Retina (tissue), 1 donor: ENCODE results near the gene THAP4.
"Not testable (repeated sequence)": the region's sequence is repeated elsewhere in the genome, so short reads cannot be mapped to it uniquely, and the experiment has no call there.

Experiments
- DNase-seq: peaks from one replicate; pipeline ENCODE4 v3.0.0-alpha.2; 2016

THAP4 gene

GRCh38 chr2:241579281-241579680 is 57.7 kb downstream of the THAP4 start:
- no peak for DNase-seq

GRCh38 chr2:241577413-241578122 is 59.4 kb downstream of the THAP4 start:
- DNase-seq = no peak

DNA sequence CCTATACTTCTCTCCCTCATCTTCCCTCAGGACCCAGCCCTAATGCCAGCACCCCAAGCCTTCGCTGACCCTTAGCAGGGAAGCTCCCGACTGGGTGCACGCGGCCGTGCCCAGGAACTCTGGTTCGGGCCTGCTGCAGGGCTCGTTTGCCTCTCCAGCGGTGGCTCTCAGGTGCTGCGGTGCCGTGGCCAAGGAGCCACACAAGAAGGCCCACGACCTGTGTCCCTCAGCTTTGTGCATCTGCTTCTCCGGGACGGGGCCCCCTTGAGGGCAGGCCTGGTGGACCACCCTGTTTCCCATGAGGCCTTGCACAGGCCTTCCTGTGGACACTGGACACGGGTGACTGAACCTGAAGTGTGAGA is 60.7 kb downstream of the THAP4 start:
- no peak for DNase-seq

- no peak for DNase-seq
Measured at GRCh38 chr2:241575624-241576292, 61.2 kb downstream of the THAP4 start.

DNA sequence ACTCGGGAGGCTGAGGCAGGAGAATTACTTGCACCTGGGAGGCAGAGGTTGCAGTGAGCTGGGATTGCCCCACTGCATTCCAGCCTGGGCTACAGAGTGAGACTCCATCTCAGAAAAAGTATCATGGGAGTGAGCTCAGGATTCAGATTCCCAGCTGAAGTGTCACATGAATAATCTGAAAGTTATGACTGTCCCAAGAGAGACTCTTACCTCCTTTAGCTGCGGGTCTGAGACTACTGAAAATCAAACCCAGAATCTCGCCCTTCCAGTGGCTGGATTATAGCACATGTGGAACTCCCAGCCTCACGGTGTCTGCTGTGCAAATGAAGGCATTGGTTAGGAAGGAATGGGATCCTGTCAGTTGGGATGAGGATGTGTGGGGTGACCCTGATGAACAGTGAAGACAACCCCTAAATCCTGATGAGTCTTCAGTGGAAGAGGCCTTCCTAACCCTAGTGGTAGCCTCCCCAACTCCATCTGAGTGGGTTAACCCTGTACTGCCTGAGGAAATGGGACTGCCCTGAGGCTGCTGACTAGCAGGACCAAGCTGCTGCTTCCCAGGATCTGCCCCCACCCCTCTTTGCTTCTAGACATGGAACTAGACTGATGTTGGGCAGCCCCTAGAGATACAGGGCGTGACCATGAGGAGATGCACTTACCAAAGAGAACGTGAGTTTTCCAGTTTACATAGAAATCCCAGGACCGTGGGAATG is 61.9 kb downstream of the THAP4 start:
- DNase-seq = no peak

GRCh38 chr2:241573741-241574140 is 63.2 kb downstream of the THAP4 start:
- DNase-seq = no peak

DNA sequence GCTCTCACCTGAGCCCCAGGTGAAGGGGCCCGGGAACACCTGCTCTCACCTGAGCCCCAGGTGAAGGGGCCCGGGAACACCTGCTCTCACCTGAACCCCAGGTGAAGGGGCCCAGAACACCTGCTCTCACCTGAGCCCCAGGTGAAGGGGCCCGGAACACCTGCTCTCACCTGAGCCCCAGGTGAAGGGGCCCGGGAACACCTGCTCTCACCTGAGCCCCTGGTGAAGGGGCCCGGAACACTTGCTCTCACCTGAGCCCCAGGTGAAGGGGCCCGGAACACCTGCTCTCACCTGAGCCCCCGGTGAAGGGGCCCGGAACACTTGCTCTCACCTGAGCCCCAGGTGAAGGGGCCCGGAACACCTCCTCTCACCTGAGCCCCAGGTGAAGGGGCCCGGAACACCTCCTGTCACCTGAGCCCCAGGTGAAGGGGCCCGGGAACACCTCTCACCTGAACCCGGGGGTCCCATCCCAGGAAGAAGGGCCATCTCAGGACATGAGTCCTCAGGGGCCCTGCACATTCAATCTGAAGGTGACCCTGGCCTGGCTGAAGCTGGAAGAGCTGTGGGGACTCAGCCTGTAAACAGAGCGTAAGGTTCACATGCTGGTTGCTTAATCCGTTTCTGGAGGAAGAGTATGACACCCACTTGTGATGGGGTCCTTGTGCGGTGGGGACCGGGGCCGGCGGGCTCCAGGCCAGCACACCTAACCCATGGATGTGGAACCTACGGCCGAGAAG is 63.9 kb downstream of the THAP4 start:
- DNase-seq = not testable (repeated sequence)

- DNase-seq = no peak
Measured at GRCh38 chr2:241571821-241572620, 64.9 kb downstream of the THAP4 start.

- no peak for DNase-seq
Measured at GRCh38 chr2:241570961-241571581, 65.9 kb downstream of the THAP4 start.

DNA sequence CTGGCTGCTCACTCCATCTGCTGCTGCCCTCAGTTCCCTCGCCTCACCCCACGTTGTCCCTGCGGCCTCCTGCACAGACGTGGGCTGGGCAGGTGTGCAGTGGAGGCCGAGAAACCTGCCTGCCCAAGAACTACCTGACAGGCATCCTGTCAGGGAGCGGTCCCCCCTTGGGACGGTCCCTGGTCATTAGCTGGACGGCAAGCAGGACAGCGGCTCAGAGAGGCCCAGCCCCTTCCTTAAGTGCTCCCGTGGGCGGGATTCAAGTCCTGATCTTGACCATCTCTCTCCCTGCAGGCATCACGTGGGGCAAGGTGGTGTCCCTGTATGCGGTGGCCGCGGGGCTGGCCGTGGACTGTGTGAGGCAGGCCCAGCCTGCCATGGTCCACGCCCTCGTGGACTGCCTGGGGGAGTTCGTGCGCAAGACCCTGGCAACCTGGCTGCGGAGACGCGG is 67.1 kb downstream of the THAP4 start:
- no peak for DNase-seq

DNA sequence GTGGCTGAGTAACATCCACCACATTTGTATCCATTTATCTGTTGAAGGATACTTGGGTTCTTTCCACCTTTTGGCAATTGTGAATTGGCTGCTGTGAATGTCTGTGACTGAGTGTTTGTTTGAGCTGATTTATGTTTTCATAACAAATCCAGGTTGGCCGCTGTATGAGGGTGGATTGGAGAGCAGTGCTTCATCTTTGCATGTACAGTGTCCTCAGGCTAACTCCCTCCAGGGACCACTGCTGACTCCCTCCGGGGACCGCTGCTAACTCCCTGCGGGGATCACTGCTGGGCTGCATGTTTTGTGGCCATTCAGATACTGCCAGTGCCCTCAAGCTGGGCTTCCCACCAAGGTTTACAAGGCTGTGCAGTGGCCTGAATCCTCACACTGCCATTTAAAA is 68.2 kb downstream of the THAP4 start:
- DNase-seq = no peak

DNA sequence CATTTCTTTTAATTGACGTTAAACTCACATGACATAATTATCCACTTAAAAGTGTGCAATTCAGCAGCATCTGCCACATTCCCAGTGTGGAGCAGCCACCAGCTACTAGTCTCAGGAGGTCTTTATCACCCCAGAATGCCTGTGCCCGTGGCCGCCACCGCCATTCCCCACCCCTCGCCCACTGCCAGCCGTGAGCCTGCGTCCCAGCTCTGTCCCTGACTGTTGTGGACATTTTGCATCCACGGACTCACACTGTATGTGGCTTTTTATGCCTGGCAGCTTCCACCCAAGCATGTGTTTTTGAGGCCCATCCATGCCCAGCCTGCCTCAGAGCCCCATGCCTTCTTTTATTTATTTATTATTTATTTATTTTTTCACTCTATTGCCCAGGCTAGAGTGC is 69.2 kb downstream of the THAP4 start:
- no peak for DNase-seq

- not testable (repeated sequence) for DNase-seq
Measured at GRCh38 chr2:241567266-241567665, 69.7 kb downstream of the THAP4 start.

GRCh38 chr2:241566468-241566867 is 70.5 kb downstream of the THAP4 start:
- no peak for DNase-seq

DNA sequence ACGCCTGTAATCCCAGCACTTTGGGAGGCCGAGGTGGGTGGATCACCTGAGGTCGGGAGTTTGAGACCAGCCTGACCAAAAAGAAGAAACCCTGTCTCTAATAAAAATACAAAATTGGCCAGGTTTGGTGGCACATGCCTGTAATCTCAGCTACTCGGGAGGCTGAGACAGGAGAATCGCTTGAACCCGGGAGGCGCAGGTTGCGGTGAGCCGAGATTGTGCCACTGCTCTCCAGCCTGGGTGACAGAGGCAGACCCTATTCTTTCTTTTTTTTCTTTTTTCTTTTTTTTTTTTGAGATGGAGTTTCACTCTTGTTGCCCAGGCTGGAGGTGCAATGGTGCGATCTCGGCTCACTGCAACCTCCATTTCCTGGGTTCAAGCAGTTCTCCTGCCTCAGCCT is 70.9 kb downstream of the THAP4 start:
- not testable (repeated sequence) for DNase-seq

DNA sequence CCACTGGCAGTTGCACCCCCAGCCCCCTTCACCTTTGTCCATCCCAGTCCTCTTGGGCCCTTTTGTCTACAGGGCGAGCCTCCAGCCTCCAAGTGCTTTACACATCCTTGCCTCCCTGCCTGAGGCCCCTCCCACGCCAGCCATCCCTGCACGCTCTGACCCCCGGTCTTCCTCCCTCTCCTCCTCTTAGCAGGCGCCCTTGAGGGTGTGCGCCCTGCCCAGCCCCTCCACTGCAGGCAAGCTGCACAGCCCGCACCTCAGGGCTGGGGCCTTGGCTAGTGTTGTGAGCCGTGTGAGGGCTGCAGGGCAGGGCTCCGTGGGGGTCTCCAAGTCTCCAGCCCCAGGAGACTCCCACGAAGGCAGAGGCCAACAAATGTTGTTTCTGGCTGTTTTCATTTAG is 71.5 kb downstream of the THAP4 start:
- no peak for DNase-seq

DNA sequence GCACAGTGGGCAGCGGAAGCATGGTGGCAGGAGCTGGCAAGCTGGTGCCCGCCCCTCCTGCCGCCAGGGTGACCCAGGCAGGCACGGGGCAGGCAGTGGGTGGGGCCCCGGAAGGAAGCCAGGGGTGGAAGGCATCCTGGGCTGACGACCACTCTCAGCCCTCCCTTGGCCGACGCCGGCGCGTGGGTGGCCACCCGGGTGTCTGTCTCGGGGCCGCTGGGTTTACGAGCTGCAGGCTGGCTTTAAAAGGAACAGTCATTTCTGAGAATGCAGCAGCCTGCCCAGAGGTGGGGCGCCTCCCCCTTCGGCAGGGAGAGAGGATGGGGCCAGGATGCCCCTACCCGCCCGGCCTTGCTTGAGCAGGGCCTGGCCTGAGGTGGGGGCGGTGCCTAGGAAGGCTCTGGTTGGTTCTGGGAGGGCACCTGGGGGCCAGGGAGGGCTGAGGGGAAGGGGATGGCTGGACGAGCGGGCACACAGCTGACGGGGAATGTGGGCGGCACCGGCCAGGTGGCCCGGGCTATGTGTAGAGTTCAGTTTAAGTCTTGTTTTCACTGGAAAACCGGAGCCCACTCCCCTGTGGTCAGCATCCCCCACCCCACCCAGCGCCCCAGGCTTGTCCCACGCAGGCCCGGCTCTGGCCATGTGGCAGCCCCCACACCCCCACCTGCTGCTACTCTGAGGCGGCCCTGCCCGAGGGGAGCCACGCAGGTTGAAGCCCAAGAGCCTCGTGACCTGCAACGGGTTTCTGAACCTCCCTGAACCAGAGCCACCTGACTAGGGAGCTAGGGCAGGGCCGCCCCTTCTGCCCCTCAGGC is 72.2 kb downstream of the THAP4 start:
- DNase-seq = no peak

- DNase-seq = no peak
Measured at GRCh38 chr2:241563981-241564595, 72.9 kb downstream of the THAP4 start.

DNA sequence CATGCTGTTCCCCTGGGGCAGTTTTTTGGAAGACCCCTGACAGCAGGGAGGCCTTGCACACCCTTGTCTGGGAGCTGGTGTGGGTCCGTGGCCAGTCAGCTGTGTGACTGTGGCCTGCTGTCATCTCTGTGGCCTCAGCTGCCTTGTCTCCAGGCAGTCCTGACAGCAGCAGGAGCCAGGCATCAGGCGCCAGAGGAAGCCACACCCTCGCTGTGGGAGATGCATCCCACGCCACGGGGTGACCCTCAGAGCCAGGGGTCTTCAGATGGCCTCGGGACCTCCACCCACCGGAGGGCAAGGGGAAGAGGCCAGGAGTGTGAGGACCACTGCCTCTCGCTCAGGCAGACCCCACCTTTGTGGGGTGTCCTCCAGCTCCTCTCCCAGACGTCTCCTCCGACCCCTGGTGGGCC is 73.4 kb downstream of the THAP4 start:
- DNase-seq = no peak

DNA sequence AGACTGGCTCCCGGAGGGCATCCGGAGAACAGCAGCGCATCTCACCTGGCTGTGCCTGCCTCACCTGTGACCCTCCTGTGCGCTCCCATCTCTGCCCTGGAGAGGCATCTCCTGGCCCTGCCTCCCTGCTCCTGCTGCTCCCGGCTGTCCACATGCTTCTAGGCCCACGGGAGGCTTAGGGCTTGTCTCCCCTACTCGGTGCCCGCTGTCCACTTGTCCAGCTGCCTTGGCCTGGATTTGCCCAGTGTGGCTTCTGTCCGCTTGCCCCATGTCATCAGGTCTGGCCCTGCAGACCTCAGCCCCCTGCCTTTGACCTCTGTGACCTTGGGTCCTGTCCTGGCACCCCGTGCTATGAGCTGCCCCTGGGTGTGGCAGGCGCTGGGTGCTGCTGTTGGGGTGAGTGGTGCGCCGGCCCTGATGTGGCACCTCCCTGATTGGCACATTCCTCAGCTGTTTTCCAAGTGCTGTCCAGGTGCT is 73.9 kb downstream of the THAP4 start:
- no peak for DNase-seq
